T-helper 1 cell treated with Interleukin-12 subunit alpha and Interleukin-12 subunit beta and Interleukin-4 antibody, amounts not matched to agents 30 μg/mL and 1 μg/mL, for 36 hours (primary cell): Measurements from ENCODE around the gene KANK3.
"Not testable (repeated sequence)": the region's sequence is repeated elsewhere in the genome, so short reads cannot be mapped to it uniquely, and the experiment has no call there.

Source experiments
- H3K27ac Mint-ChIP-seq: one replicate; pipeline ENCODE4 v1.8.0; 2021; ENCODE audit warnings: mild to moderate bottlenecking, mixed read lengths
- H3K27me3 Mint-ChIP-seq: one replicate; pipeline ENCODE4 v1.8.0; 2021; ENCODE audit warnings: low read depth, mixed read lengths
- H3K36me3 Mint-ChIP-seq: one replicate; pipeline ENCODE4 v1.8.0; 2021; ENCODE audit warnings: low read depth, mixed read lengths
- H3K4me1 Mint-ChIP-seq: one replicate; pipeline ENCODE4 v1.8.0; 2021; ENCODE audit warnings: low read depth, mixed read lengths
- H3K4me3 Mint-ChIP-seq: one replicate; pipeline ENCODE4 v1.8.0; 2021; ENCODE audit warnings: mild to moderate bottlenecking, moderate library complexity, mixed read lengths
- H3K9me3 Mint-ChIP-seq: one replicate; pipeline ENCODE4 v1.8.0; 2021; ENCODE audit warnings: mixed read lengths

Gene KANK3

DNA sequence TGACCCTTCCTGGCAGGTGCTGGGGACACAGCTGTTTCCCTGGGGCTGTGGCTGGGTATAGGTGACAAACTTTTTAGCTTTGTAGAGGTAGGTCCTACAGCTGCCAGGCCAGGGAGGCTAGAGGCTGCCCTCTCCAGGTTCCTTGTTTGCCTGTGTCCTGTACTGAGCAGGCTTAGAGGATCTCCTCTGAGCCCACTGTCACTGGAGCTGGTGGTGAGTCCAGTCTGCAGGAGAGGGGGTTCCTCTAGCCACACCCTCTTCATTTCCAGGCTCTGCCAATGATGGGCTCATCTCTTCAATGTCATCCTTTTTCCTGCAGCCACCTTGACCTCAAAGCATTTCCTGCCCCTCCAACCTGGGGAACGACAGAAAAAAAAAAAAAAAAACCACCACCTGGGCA lies 34.5 kb upstream of the KANK3 start:
- Mint-ChIP-seq H3K27me3 (no peaks in the 10 kb centered on the region), H3K4me1 (peaks cover 6% of the 10 kb centered on the region), H3K27ac (no peak overlapping the region)

DNA sequence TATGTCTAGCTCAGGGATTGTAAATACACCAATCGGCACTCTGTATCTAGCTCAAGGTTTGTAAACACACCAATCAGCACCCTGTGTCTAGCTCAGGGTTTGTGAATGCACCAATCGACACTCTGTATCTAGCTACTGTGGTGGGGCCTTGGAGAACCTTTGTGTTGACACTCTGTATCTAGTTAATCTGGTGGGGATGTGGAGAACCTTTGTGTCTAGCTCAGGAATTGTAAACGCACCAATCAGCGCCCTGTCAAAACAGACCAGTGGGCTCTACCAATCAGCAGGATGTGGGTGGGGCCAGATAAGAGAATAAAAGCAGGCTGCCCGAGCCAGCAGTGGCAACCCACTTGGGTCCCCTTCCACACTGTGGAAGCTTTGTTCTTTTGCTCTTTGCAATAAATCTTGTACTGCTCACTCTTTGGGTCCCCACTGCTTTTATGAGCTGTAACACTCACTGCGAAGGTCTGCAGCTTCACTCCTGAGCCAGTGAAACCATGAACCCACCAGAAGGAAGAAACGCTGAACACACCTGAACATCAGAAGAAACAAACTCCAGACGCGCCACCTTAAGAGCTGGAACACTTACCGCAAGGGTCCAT lies 33.4 kb upstream of the KANK3 start:
- not testable (repeated sequence) for H3K4me1 Mint-ChIP-seq, H3K9me3 Mint-ChIP-seq, H3K27ac Mint-ChIP-seq, H3K4me3 Mint-ChIP-seq, H3K36me3 Mint-ChIP-seq, H3K27me3 Mint-ChIP-seq

More for the DNA sequence above, 34.5 kb upstream of the KANK3 start:
- no peaks in the 10 kb centered on the region for H3K36me3 Mint-ChIP-seq
- no peak overlapping the region for H3K4me3 Mint-ChIP-seq
- no peaks in the 10 kb centered on the region for H3K9me3 Mint-ChIP-seq

DNA sequence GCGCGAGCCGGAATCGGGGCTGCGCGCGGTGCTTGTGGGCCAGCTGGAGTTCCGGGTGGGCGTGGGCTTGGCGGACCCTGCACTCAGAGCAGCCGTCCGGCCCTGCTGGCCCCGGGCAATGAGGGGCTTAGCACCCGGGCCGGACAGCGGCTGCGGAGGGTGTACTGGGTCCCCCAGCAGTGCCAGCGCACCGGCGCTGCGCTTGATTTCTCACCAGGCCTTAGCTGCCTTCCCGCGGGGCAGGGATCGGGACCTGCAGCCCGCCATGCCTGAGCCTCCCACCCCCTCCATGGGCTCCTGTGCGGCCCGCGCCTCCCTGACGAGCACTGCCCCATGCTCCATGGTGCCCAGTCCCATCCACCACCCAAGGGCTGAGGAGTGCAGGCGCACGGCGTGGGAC lies 32.7 kb upstream of the KANK3 start:
- not testable (repeated sequence) for H3K4me3 Mint-ChIP-seq, H3K4me1 Mint-ChIP-seq, H3K27me3 Mint-ChIP-seq, H3K9me3 Mint-ChIP-seq, H3K27ac Mint-ChIP-seq, H3K36me3 Mint-ChIP-seq

DNA sequence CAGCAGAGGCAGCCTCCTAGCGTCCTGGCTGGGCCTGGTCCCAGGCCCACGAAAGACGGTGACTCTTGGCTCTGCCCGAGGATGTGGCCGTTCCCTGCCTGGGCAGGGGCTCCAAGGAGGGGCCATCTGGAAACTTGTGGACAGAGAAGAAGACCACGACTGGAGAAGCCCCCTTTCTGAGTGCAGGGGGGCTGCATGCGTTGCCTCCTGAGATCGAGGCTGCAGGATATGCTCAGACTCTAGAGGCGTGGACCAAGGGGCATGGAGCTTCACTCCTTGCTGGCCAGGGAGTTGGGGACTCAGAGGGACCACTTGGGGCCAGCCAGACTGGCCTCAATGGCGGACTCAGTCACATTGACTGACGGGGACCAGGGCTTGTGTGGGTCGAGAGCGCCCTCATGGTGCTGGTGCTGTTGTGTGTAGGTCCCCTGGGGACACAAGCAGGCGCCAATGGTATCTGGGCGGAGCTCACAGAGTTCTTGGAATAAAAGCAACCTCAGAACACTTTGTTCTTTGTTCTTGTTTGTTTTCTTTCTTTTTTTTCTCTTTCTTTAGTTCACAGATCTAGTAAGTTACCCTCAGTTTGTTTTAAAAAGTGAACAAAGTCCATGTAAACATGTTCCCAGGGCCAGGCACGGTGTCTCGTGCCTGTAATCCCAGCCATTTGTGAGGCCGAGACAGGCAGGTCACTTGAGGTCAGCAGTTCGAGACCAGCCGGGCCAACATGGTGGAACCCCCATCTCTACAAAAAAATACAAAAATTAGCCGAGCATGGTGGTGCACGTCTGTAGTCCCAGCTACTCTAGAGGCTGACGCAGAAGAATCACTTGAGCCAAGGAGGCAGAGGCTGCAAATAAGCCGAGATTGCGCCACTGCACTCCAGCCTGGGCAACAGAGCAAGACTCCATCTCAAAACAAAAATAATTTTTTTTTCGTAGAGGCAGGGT lies 31.1 kb upstream of the KANK3 start:
- H3K4me1 Mint-ChIP-seq, result peaks cover 8% of the 10 kb centered on the region
- H3K27ac Mint-ChIP-seq, result no peak overlapping the region
- no peaks in the 10 kb centered on the region for H3K36me3 Mint-ChIP-seq
- H3K27me3 Mint-ChIP-seq, result no peaks in the 10 kb centered on the region
- H3K4me3 Mint-ChIP-seq, result no peak overlapping the region
- H3K9me3 Mint-ChIP-seq, result no peaks in the 10 kb centered on the region

DNA sequence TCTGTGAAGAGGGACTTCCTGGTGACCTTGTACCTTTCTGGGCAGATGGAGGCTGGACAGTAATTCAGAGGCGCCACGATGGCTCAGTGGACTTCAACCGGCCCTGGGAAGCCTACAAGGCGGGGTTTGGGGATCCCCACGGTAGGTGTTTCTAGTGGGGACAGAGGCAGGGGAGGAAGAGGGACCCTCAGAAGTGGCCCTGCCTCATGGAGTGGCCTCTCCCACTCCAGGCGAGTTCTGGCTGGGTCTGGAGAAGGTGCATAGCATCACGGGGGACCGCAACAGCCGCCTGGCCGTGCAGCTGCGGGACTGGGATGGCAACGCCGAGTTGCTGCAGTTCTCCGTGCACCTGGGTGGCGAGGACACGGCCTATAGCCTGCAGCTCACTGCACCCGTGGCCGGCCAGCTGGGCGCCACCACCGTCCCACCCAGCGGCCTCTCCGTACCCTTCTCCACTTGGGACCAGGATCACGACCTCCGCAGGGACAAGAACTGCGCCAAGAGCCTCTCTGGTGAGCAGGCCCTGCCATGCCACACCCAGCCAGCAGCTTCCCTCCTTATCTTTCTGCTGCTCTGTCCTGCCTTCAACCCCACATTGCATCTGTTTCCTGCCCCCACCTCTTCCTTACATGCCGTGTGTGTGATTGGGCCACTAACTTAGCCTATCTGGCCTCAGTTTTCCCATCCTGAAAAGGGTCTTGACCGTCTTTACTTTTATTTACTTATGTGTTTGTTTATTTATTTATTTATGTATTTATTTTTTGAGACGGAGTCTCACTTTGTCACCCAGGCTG lies 28.1 kb upstream of the KANK3 start:
- Mint-ChIP-seq H3K27ac (no peak overlapping the region), H3K9me3 (no peaks in the 10 kb centered on the region), H3K27me3 (peaks cover 15% of the 10 kb centered on the region), H3K36me3 (no peaks in the 10 kb centered on the region), H3K4me3 (no peak overlapping the region), H3K4me1 (peaks cover 5% of the 10 kb centered on the region)

DNA sequence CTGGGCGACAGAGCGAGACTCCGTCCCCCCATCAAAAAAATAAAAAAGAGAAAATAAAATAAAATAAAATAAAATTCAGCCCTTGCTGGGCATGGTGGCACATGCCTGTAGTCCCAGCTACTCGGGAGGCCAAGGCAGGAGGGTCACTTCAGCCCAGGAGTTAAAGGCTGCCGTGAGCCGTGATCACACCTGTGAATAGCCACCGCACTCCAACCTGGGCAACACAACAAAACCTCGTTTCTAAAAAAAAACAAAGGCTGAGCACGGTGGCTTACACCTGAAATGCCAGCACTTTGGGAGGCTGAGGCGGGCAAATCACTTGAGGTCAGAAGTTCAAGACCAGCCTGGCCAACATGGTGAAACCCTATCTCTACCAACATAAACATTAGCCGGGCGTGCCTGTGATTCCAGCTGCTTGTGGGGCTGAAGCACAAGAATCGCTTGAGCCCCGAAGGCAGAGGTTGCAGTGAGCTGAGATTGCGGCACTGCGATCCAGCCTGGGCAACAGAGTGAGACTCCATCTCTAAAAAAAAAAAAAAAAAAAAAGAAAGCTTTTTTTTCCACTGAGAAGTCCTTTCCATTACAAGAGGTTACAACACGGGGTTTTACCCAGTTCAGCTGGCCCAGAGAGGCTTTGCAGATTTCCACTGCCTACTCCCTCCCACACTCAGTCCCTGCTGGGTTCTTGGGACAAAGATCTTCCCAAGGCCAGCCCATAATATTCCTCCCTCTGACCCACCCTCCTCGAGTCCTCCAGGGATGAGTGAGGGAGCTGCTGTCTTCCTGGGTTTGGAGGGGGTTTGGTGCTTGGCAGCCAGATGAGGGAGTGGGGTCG lies 27.3 kb upstream of the KANK3 start:
- H3K9me3 Mint-ChIP-seq, result no peaks in the 10 kb centered on the region
- H3K36me3 Mint-ChIP-seq, result no peaks in the 10 kb centered on the region
- H3K27ac Mint-ChIP-seq, result no peak overlapping the region
- peaks cover 22% of the 10 kb centered on the region for H3K27me3 Mint-ChIP-seq
- no peak overlapping the region for H3K4me3 Mint-ChIP-seq
- H3K4me1 Mint-ChIP-seq, result peaks cover 5% of the 10 kb centered on the region

DNA sequence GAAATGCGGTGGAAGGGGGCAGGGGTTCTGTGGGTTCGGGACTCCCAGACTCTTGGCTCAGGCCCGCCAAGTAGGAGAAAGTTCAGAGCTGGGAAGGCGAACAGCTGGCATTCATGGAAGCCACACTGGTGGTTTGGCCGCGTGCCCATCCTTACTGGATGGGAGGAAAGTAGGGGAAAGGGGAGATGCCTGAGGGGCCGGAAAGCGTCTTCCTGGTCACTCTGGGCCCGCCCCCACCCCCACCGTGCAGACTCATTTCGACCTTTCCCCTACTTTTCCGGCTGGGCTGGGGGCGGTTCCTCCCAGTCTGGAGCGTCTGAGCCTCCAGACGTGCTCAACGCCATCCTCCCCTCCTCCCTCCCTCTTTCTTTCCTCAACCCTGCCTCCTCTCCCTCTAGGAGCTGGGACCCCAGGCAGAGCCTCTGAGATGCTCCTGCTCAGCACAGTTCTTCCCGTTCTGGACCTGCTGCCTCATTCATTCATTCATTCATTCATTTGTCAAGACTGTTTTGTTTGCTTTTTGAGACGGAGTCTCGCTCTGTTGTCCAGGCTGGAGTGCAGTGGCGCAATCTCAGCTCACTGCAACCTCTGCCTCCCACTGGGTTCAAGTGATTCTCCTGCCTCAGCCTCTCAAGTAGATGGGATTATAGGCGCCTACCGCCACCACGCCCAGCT lies 24.4 kb upstream of the KANK3 start:
- no peak overlapping the region for H3K4me3 Mint-ChIP-seq
- no peak overlapping the region for H3K27ac Mint-ChIP-seq
- H3K36me3 Mint-ChIP-seq, result no peaks in the 10 kb centered on the region
- H3K4me1 Mint-ChIP-seq, result peaks cover 13% of the 10 kb centered on the region
- no peaks in the 10 kb centered on the region for H3K9me3 Mint-ChIP-seq
- H3K27me3 Mint-ChIP-seq, result peaks cover 39% of the 10 kb centered on the region

DNA sequence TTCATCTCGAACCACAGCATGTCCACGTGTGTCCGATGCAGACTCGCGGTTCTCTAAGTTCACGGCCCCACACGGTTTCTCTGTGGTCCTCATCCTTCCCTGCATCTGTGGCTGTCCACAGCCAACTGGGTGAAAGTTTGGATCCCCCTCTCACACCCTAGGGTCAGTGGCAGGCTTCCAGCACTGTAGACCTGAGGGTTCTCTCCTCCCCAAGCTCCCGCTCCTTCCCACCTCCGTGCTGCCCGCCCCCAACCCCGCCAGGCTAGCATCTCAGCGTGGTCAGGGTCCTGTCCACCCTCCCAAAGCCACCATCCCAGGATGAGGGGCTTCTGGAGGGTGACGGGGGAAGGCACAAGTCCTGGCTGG lies 23.9 kb upstream of the KANK3 start:
- H3K4me1 Mint-ChIP-seq, result peaks cover 15% of the 10 kb centered on the region
- no peak overlapping the region for H3K27ac Mint-ChIP-seq
- H3K36me3 Mint-ChIP-seq, result no peaks in the 10 kb centered on the region
- H3K27me3 Mint-ChIP-seq, result peaks cover 43% of the 10 kb centered on the region
- no peaks in the 10 kb centered on the region for H3K9me3 Mint-ChIP-seq
- no peak overlapping the region for H3K4me3 Mint-ChIP-seq

DNA sequence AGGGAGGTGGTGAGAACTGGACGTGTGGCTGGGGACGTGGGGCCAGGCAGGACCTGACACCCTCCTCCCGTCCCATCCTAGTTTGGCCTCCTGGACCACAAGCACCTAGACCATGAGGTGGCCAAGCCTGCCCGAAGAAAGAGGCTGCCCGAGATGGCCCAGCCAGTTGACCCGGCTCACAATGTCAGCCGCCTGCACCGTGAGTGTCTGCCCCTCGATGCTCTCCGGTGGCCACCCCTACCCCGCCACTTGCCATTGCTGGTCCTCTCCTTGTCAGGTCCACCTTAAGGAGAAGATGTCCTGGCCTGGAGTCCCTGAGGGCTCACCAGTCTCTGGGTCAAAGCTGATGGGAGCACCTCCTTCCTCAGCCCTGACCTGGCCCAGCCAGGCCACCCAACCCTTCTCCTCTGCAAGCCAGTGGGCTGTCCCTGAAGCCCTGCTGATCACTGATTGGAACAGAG lies 23.1 kb upstream of the KANK3 start:
- Mint-ChIP-seq H3K36me3 (no peaks in the 10 kb centered on the region), H3K9me3 (no peaks in the 10 kb centered on the region), H3K27ac (no peak overlapping the region), H3K4me3 (no peak overlapping the region), H3K4me1 (peaks cover 14% of the 10 kb centered on the region), H3K27me3 (peaks cover 43% of the 10 kb centered on the region)

DNA sequence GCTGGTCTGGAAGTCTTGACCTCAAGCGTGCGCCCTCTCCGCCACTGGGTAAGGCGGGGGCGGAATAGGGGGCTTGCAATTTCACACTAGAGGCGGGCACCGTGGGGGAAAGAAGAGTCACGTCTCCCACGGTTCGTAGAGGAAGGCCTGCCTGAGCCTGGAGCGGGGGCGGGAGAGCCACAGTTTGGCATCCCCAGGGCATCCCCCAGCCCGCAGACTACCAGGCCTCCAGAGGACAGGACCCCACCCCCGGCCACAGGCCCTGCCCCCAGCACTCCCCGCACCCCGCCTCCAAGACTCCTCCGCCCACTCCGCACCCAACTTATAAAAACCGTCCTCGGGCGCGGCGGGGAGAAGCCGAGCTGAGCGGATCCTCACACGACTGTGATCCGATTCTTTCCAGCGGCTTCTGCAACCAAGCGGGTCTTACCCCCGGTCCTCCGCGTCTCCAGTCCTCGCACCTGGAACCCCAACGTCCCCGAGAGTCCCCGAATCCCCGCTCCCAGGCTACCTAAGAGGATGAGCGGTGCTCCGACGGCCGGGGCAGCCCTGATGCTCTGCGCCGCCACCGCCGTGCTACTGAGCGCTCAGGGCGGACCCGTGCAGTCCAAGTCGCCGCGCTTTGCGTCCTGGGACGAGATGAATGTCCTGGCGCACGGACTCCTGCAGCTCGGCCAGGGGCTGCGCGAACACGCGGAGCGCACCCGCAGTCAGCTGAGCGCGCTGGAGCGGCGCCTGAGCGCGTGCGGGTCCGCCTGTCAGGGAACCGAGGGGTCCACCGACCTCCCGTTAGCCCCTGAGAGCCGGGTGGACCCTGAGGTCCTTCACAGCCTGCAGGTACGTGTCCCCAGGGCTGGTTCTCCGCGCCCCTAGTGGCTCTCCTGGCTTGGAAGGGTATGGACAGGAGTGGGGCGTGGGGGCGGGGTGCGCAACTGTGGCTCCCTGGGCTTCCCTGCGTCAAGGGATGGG lies 21.0 kb upstream of the KANK3 start, which contains the start of gene ANGPTL4:
Gene ANGPTL4, plus strand, starts transcription at position 353 of the 969 bp plus-strand sequence. Its CDS starts 167 bp downstream, at position 520.
- H3K27me3 Mint-ChIP-seq, result peaks cover 43% of the 10 kb centered on the region
- H3K36me3 Mint-ChIP-seq, result no peaks in the 10 kb centered on the region
- H3K4me3 Mint-ChIP-seq, result peak within 1 kb of the TSS; percentile 91
- peak within 1 kb of the TSS; percentile 68 for H3K27ac Mint-ChIP-seq
- peaks cover 14% of the 10 kb centered on the region for H3K4me1 Mint-ChIP-seq
- H3K9me3 Mint-ChIP-seq, result no peaks in the 10 kb centered on the region

DNA sequence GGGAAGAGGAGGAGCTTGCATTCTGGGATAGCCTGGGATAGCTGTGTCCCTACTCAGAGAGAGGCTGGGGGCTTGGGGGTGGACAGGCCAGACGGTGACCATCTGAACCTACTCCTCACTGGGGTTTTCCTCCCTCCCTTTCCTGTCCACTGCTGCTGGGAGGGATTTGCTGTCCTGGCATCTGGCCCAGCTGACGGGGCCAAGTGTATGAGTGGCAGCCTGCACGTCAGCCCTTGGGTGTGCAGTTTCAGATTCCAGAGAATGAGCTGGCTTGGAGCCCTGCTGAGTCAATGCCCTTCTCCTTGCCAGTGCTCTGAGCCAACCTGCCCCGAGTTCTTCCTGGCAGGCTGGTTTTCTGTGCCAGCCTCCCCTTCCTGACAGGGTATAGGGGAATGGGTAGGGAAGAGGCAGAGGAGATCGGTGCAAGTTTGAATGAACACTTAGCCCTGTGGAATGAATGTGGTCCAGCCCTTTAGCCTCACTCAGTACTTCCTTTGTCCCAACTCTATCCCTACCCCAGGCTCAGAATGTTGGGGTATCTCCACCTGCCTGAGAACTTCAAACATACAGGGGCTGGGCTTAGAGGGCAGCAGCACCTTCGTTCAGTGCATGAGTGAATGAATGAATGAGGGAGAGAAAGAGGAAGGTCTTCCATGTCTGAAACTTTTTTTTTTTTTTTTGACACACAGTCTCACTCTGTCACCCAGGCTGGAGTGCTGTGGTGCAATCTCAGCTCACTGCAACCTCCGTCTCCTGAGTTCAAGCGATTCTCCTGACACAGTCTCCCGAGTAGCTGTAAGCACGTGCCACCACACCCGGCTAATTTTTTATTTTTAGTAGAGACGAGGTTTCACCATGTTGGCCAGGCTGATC lies 19.1 kb upstream of the KANK3 start:
- Mint-ChIP-seq H3K4me3 (peak overlapping the region; percentile 62), H3K9me3 (no peaks in the 10 kb centered on the region), H3K4me1 (peaks cover 10% of the 10 kb centered on the region), H3K27me3 (peaks cover 37% of the 10 kb centered on the region), H3K36me3 (no peaks in the 10 kb centered on the region), H3K27ac (no peak overlapping the region)

DNA sequence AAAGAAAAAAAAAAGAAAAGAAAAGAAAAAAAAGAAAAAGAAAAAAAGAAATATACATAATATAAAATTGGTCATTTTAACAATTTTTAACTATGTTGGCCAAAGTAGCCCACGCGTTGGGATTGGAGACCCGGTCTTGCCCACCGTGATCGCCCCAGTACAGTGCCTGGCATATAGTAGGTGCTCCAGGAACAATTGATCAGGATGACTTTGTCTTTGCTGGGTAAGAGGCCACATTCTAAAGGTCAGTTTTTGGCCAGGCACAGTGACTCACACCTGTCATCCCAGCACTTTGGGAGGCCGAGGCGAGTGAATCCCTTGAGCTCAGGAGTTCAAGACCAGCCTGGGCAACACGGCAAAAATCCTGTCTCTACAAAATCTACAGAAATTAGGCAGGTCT lies 17.1 kb upstream of the KANK3 start:
- Mint-ChIP-seq H3K27me3 (peaks cover 20% of the 10 kb centered on the region), H3K4me1 (peaks cover 15% of the 10 kb centered on the region), H3K9me3 (no peaks in the 10 kb centered on the region), H3K27ac (no peak overlapping the region), H3K36me3 (no peaks in the 10 kb centered on the region), H3K4me3 (no peak overlapping the region)
